ENCODE measurements around the gene DAP3. TPM values are rescaled to one million over a fixed set of nuclear protein-coding genes. Genes with fewer than 3 reads are reported as not detected.

Gene DAP3
- total and polyA plus RNA-seq, 2 of the 13 experiments (the other 11 are each of a cell fraction or from before 2014, with no cell fraction given) = 129 to 133 TPM

GRCh38 chr1:155688324-155689080 is 389 bp upstream of the DAP3 start, which contains the start of gene YY1AP1 (continued):
- TF ChIP-seq HBP1 (CRISPR knock-in tag; IDR thresholded peaks at IDR 0.05; ENCODE audit: low read depth) (no peak; the same call in 1 of the 2 replicates), ZNF230 (CRISPR knock-in tag; IDR thresholded peaks at IDR 0.05) (no peak; the same call in 1 of the 2 replicates), ZMAT5 (CRISPR knock-in tag; IDR thresholded peaks at IDR 0.05; ENCODE audit: borderline replicate concordance, low read depth) (no peak), HMG20A (CRISPR knock-in tag; IDR thresholded peaks at IDR 0.05; ENCODE audit: borderline replicate concordance) (no peak), SP5 (CRISPR knock-in tag; IDR thresholded peaks at IDR 0.05; ENCODE audit: borderline replicate concordance, low read depth) (no peak; the same call in 1 of the 2 replicates), MNT (IDR thresholded peaks at IDR 0.05) (peak; percentile 23; the same call in 1 of the 2 replicates), ZNF34 (CRISPR knock-in tag; IDR thresholded peaks at IDR 0.05; ENCODE audit: borderline replicate concordance) (no peak), ZNF3 (CRISPR knock-in tag; IDR thresholded peaks at IDR 0.05) (no peak), ZSCAN12 (CRISPR knock-in tag; IDR thresholded peaks at IDR 0.05) (no peak), MXI1 (IDR thresholded peaks at IDR 0.05; ENCODE audit: borderline replicate concordance, low read depth, low read length) (peak; percentile 45; the same call in 1 of the 3 replicates), FUBP1 (CRISPR knock-in tag; IDR thresholded peaks at IDR 0.05; ENCODE audit: borderline replicate concordance) (no peak), DDIT3 (CRISPR knock-in tag; IDR thresholded peaks at IDR 0.05) (no peak), THAP8 (CRISPR knock-in tag; IDR thresholded peaks at IDR 0.05; ENCODE audit: borderline replicate concordance) (no peak), ZNF12 (CRISPR knock-in tag; IDR thresholded peaks at IDR 0.05) (no peak), ZNF280B (CRISPR knock-in tag; IDR thresholded peaks at IDR 0.05; ENCODE audit: borderline replicate concordance) (peak; percentile 51; the same call in 1 of the 2 replicates), MLX (CRISPR knock-in tag; IDR thresholded peaks at IDR 0.05) (no peak), ZNF513 (CRISPR knock-in tag; conservative IDR thresholded peaks at IDR 0.05) (no peak), ZSCAN21 (CRISPR knock-in tag; IDR thresholded peaks at IDR 0.05; ENCODE audit: borderline replicate concordance) (no peak; the same call in 1 of the 2 replicates)
